HFFc6 (cell line): ENCODE data around the gene ZC3H6. TPM values are rescaled to one million over a fixed set of nuclear protein-coding genes. Genes with fewer than 3 reads are reported as not detected.

Experiments
- DNase-seq: peaks from one replicate; pipeline ENCODE4 v3.0.0-alpha.2; 2018
- H3K27ac Mint-ChIP-seq: 2 replicates; pipeline ENCODE4 v1.8.0; 2020; ENCODE audit warnings: mild to moderate bottlenecking, mixed read lengths
- H3K27me3 Mint-ChIP-seq: 2 replicates; pipeline ENCODE4 v1.8.0; 2021; ENCODE audit warnings: mild to moderate bottlenecking, moderate library complexity, mixed read lengths; ENCODE audit not compliant: insufficient read depth
- H3K36me3 Mint-ChIP-seq: 2 replicates; pipeline ENCODE4 v1.8.0; 2021; ENCODE audit warnings: low read depth, mixed read lengths
- H3K4me1 Mint-ChIP-seq: 2 replicates; pipeline ENCODE4 v1.8.0; 2020; ENCODE audit warnings: low read depth, mixed read lengths
- H3K4me3 Mint-ChIP-seq: 2 replicates; pipeline ENCODE4 v1.8.0; 2020; ENCODE audit warnings: mild to moderate bottlenecking, moderate library complexity, mixed read lengths
- H3K9me3 Mint-ChIP-seq: 2 replicates; pipeline ENCODE4 v1.8.0; 2020; ENCODE audit warnings: mild to moderate bottlenecking, mixed read lengths
- CTCF ChIP-seq: fragments of 200-600 bp; sonication (generic); IDR thresholded peaks from 2 replicates; pipeline ENCODE4 v1.5.0; 2021; ENCODE audit warnings: antibody characterized with exemption, mild to moderate bottlenecking
- total RNA-seq, 6 experiments: library from RNA; stranded (reverse); fragmentation: NEBNext Ultra II Directional; extraction: Animal tissue kit (Norgen Biotek cat#: 25700); gene quantifications; 2 replicates in 1 of 6; 3 replicates in 5 of 6; pipeline ENCODE4 v1.2.3, GENCODE V29; 2021

ZC3H6 gene
- total RNA-seq, 6 experiments from 2014 or later = 3.8 to 6.1 (median 5.0) TPM

- no peak for TF ChIP-seq CTCF
- H3K36me3 Mint-ChIP-seq = no peaks in the 10 kb centered on the region; the same call in 1 of the 2 replicates
- H3K9me3 Mint-ChIP-seq = no peaks in the 10 kb centered on the region
- no peaks in the 10 kb centered on the region for H3K4me1 Mint-ChIP-seq
- H3K27ac Mint-ChIP-seq = no peak overlapping the region
- H3K27me3 Mint-ChIP-seq = peaks cover 2% of the 10 kb centered on the region; the same call in 1 of the 2 replicates
- no peak overlapping the region for H3K4me3 Mint-ChIP-seq
- no peak for DNase-seq
These were observed 56.8 kb downstream of the ZC3H6 start for GRCh38 chr2:112332123-112332696.

- TF ChIP-seq CTCF = no peak
- no peak overlapping the region for H3K27ac Mint-ChIP-seq
These were observed 60.2 kb downstream of the ZC3H6 start for GRCh38 chr2:112335600-112335999.

GRCh38 chr2:112339986-112340385 lies 64.6 kb downstream of the ZC3H6 start:
- no peaks in the 10 kb centered on the region for H3K36me3 Mint-ChIP-seq

More at GRCh38 chr2:112335600-112335999, 60.2 kb downstream of the ZC3H6 start:
- no peak for DNase-seq
- Mint-ChIP-seq H3K4me3 (no peak overlapping the region), H3K9me3 (no peaks in the 10 kb centered on the region), H3K27me3 (no peaks in the 10 kb centered on the region), H3K4me1 (no peaks in the 10 kb centered on the region), H3K36me3 (no peaks in the 10 kb centered on the region)

GRCh38 chr2:112340475-112341267 lies 65.3 kb downstream of the ZC3H6 start:
- H3K9me3 Mint-ChIP-seq = no peaks in the 10 kb centered on the region
- no peaks in the 10 kb centered on the region for H3K36me3 Mint-ChIP-seq
- DNase-seq = no peak
- H3K4me3 Mint-ChIP-seq = no peak overlapping the region
- TF ChIP-seq CTCF = no peak
- H3K27ac Mint-ChIP-seq = no peak overlapping the region
- peaks cover 6% of the 10 kb centered on the region for H3K27me3 Mint-ChIP-seq
- no peaks in the 10 kb centered on the region for H3K4me1 Mint-ChIP-seq

More at GRCh38 chr2:112339986-112340385, 64.6 kb downstream of the ZC3H6 start:
- no peak for DNase-seq
- Mint-ChIP-seq H3K27ac (no peak overlapping the region), H3K27me3 (peaks cover 4% of the 10 kb centered on the region), H3K4me3 (no peak overlapping the region), H3K4me1 (no peaks in the 10 kb centered on the region), H3K9me3 (no peaks in the 10 kb centered on the region)
- no peak for TF ChIP-seq CTCF

- TF ChIP-seq CTCF = no peak
- Mint-ChIP-seq H3K4me3 (no peak overlapping the region), H3K27me3 (peaks cover 6% of the 10 kb centered on the region), H3K9me3 (peaks cover 6% of the 10 kb centered on the region; the same call in 1 of the 2 replicates), H3K27ac (no peak overlapping the region), H3K36me3 (no peaks in the 10 kb centered on the region), H3K4me1 (no peaks in the 10 kb centered on the region)
- DNase-seq = no peak
These were observed 66.7 kb downstream of the ZC3H6 start for GRCh38 chr2:112342067-112342550.
